GM21423 (cell line): ENCODE data around the gene ATF4.
A peak's percentile ranks its signal among the peaks of the same experiment; 100 is the strongest.
"Not testable (repeated sequence)": the region's sequence is repeated elsewhere in the genome, so short reads cannot be mapped to it uniquely, and the experiment has no call there.

Source experiments
- ATAC-seq: cut with Tn5 transposase; IDR thresholded peaks from one replicate; pipeline ENCODE4 v1.9.1; 2021; ENCODE audit warnings: mild to moderate bottlenecking, moderate library complexity; ENCODE audit not compliant: unreplicated experiment

The ATF4 gene

GRCh38 chr22:39510529-39511149, 9.7 kb upstream of the ATF4 start:
- no peak for ATAC-seq

GRCh38 chr22:39511226-39511625, 9.1 kb upstream of the ATF4 start:
- no peak for ATAC-seq

- ATAC-seq: no peak
Observed at GRCh38 chr22:39512026-39512425, 8.3 kb upstream of the ATF4 start.

GRCh38 chr22:39513791-39514190, 6.6 kb upstream of the ATF4 start:
- ATAC-seq: no peak

GRCh38 chr22:39514373-39514973, 5.9 kb upstream of the ATF4 start:
- ATAC-seq: no peak

- ATAC-seq: no peak
Observed at GRCh38 chr22:39515266-39516050, 4.9 kb upstream of the ATF4 start.

GRCh38 chr22:39517470-39517869, 2.9 kb upstream of the ATF4 start:
- ATAC-seq: no peak

- ATAC-seq: no peak
Observed at GRCh38 chr22:39518144-39518786, 2.1 kb upstream of the ATF4 start.

GRCh38 chr22:39518996-39519680, 1.2 kb upstream of the ATF4 start:
- no peak for ATAC-seq

- ATAC-seq: peak; percentile 80
Observed at GRCh38 chr22:39519681-39520225, 609 bp upstream of the ATF4 start.

GRCh38 chr22:39521106-39521885, 934 bp downstream of the ATF4 start:
- peak; percentile 12 for ATAC-seq

GRCh38 chr22:39522091-39522490, 1.7 kb downstream of the ATF4 start:
- not testable (repeated sequence) for ATAC-seq

- ATAC-seq: no peak
Observed at GRCh38 chr22:39522567-39523300, 2.4 kb downstream of the ATF4 start.

- no peak for ATAC-seq
Observed at GRCh38 chr22:39524089-39524752, 3.9 kb downstream of the ATF4 start.

- ATAC-seq: no peak
Observed at GRCh38 chr22:39524753-39525657, 4.6 kb downstream of the ATF4 start.

GRCh38 chr22:39525658-39525975, 5.3 kb downstream of the ATF4 start:
- no peak for ATAC-seq

GRCh38 chr22:39526736-39527171, 6.4 kb downstream of the ATF4 start:
- ATAC-seq: no peak

GRCh38 chr22:39527481-39527961, 7.2 kb downstream of the ATF4 start:
- no peak for ATAC-seq
